ENCODE data around the gene BRSK2.

Gene BRSK2

GRCh38 chr11:1484695-1485503 lies 95.2 kb downstream of the BRSK2 start:
- no peak for TF ChIP-seq CREB5 (CRISPR knock-in tag; IDR thresholded peaks at IDR 0.05; ENCODE audit: low read depth)
- no peak for TF ChIP-seq ZNF70 (CRISPR knock-in tag; IDR thresholded peaks at IDR 0.05)
- TF ChIP-seq ZNF565 (CRISPR knock-in tag; conservative IDR thresholded peaks at IDR 0.05; ENCODE audit: low read depth) = no peak
- TF ChIP-seq RARB (CRISPR knock-in tag; IDR thresholded peaks at IDR 0.05) = no peak
- no peak for TF ChIP-seq CSDC2 (CRISPR knock-in tag; IDR thresholded peaks at IDR 0.05)
- TF ChIP-seq ZFP3 (CRISPR knock-in tag; IDR thresholded peaks at IDR 0.05) = no peak
- TF ChIP-seq TOX (CRISPR knock-in tag; IDR thresholded peaks at IDR 0.05; ENCODE audit: borderline replicate concordance) = no peak
- TF ChIP-seq ARNTL (CRISPR knock-in tag; IDR thresholded peaks at IDR 0.05; ENCODE audit: borderline replicate concordance, low read depth) = no peak
- ATAC-seq = no peak

- TF ChIP-seq ARNTL (CRISPR knock-in tag; IDR thresholded peaks at IDR 0.05; ENCODE audit: borderline replicate concordance, low read depth) (no peak), GLIS3 (CRISPR knock-in tag; IDR thresholded peaks at IDR 0.05) (no peak), TOX (CRISPR knock-in tag; IDR thresholded peaks at IDR 0.05; ENCODE audit: borderline replicate concordance) (no peak)
- ATAC-seq = no peak
These were observed 95.8 kb downstream of the BRSK2 start for GRCh38 chr11:1485504-1485885.

GRCh38 chr11:1486054-1486825 lies 96.5 kb downstream of the BRSK2 start, which contains the start of gene MOB2:
Gene MOB2, minus strand, starts transcription at chr11:1486779. Its CDS starts 223 bp downstream, at chr11:1486556.
- TF ChIP-seq GLIS3 (CRISPR knock-in tag; IDR thresholded peaks at IDR 0.05) (no peak), TCF4 (CRISPR knock-in tag; IDR thresholded peaks at IDR 0.05; ENCODE audit: borderline replicate concordance) (no peak), ZC3H10 (CRISPR knock-in tag; IDR thresholded peaks at IDR 0.05) (no peak), RARB (CRISPR knock-in tag; IDR thresholded peaks at IDR 0.05) (no peak), CREB5 (CRISPR knock-in tag; IDR thresholded peaks at IDR 0.05; ENCODE audit: low read depth) (no peak), CSDC2 (CRISPR knock-in tag; IDR thresholded peaks at IDR 0.05) (no peak), ARNTL (CRISPR knock-in tag; IDR thresholded peaks at IDR 0.05; ENCODE audit: borderline replicate concordance, low read depth) (no peak), BACH2 (CRISPR knock-in tag; IDR thresholded peaks at IDR 0.05; ENCODE audit: borderline replicate concordance) (no peak), ZNF70 (CRISPR knock-in tag; IDR thresholded peaks at IDR 0.05) (no peak), SNAI2 (CRISPR knock-in tag; IDR thresholded peaks at IDR 0.05) (no peak), PATZ1 (CRISPR knock-in tag; IDR thresholded peaks at IDR 0.05; ENCODE audit: borderline replicate concordance) (no peak), POU6F1 (CRISPR knock-in tag; IDR thresholded peaks at IDR 0.05; ENCODE audit: borderline replicate concordance, low read depth) (no peak), TSHZ2 (CRISPR knock-in tag; IDR thresholded peaks at IDR 0.05) (no peak), ESRRG (CRISPR knock-in tag; IDR thresholded peaks at IDR 0.05) (no peak), ZFP30 (CRISPR knock-in tag; IDR thresholded peaks at IDR 0.05) (no peak), PPARA (CRISPR knock-in tag; IDR thresholded peaks at IDR 0.05; ENCODE audit: borderline replicate concordance) (no peak), TOX (CRISPR knock-in tag; IDR thresholded peaks at IDR 0.05; ENCODE audit: borderline replicate concordance) (no peak), OSR1 (CRISPR knock-in tag; IDR thresholded peaks at IDR 0.05) (no peak)
- ATAC-seq = peak; percentile 17; the same call in 1 of the 3 replicates

Data from SK-N-SH treated with all-trans-retinoic acid at 6 μM for 48 hours (cell line).